ENCODE data around the gene SORD.

Gene SORD

GRCh38 chr15:45087513-45087912 lies 64.5 kb downstream of the SORD start:
- H2BK5ac ChIP-seq (ENCODE audit: low read depth, low read length, poor library complexity, severe bottlenecking) = no peak overlapping the region
- no peaks in the 10 kb centered on the region for H3K9me3 ChIP-seq (ENCODE audit: control insufficient read depth, low read length)

DNA sequence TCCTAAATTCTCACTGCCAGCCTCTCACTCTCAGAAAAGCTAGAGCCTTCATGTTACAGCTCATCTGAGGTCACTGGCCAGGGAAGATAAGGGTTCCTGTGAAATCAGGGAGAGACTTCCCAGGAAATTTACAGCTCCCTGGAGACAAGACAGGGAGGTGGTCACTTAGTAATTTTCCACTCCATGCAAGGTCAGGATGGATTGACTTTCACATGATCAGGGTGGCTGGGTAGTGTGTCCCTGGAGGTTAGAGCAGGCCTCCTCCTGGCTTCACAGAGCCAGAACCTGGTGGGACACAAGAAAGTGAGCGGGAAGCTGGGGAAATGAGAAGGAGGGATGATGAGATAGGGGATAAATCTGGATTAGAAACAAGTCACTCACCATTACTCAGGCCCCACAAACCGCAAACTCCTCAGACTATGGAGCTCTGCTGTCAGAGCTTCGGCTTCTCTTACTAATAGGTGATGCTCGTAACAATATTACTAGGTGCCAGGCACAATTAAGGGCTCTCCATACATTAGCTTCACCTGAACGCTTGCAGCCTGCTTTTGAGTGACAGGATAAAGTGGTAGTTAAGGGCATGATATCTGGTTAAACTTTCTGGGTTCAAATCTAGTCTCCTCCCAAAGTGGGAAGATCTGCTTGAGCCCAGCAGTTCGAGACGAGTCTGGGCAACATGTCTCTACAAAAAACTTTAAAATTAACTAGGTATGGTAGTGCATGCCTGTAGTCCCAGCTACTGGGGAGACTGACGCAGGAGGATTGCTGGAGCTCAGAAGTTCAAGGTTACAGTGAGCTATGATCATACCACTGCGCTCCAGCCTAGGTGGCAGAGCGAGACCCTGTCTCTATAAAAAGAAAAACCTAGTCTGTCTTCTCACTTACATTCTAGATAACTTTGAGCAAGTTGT lies 66.1 kb downstream of the SORD start:
- Histone ChIP-seq H3K27ac (ENCODE audit: low read length, poor library complexity, severe bottlenecking) (no peak overlapping the region), H3K4ac (ENCODE audit: low read depth in 1 of 2, low read length in 2 of 2) (no peak overlapping the region), H3K4me3 (ENCODE audit: insufficient read depth in 1 of 2, low read depth in 1 of 2, low read length in 2 of 2) (no peak overlapping the region), H3K27me3 (ENCODE audit: control insufficient read depth in 1 of 2, insufficient read depth in 1 of 2, low read length in 2 of 2) (peaks cover 30 to 55% of the 10 kb centered on the region in 2 experiments), H2BK5ac (ENCODE audit: low read depth, low read length, poor library complexity, severe bottlenecking) (no peak overlapping the region), H2AK5ac (ENCODE audit: low read length, severe bottlenecking) (no peak overlapping the region), H3K4me1 (ENCODE audit: control insufficient read depth, insufficient read depth, low read depth, low read length) (no peaks in the 10 kb centered on the region), H3K18ac (ENCODE audit: low read depth in 1 of 2, low read length in 2 of 2) (no peak overlapping the region), H3K79me1 (replicated peaks; ENCODE audit: low read length, poor library complexity, severe bottlenecking) (no peaks in the 10 kb centered on the region), H2BK15ac (ENCODE audit: low read depth, poor library complexity, severe bottlenecking) (no peak overlapping the region), H2BK12ac (ENCODE audit: low read length in 2 of 2) (no peak overlapping the region), H2BK120ac (ENCODE audit: low read depth, low read length) (no peak overlapping the region), H3K36me3 (ENCODE audit: control insufficient read depth in 1 of 2, insufficient read depth in 2 of 2, low read depth in 1 of 2, low read length in 2 of 2) (no peaks in the 10 kb centered on the region), H3K14ac (ENCODE audit: low read length in 2 of 2) (no peak overlapping the region), H3K9ac (ENCODE audit: low read length) (no peak overlapping the region), H3K9me3 (ENCODE audit: control insufficient read depth, low read length) (no peaks in the 10 kb centered on the region), H4K91ac (ENCODE audit: low read length) (no peak overlapping the region), H4K8ac (ENCODE audit: low read length) (peak overlapping the region; percentile 17), H2AFZ (ENCODE audit: low read depth, low read length) (no peak overlapping the region), H3K4me2 (ENCODE audit: low read length, poor library complexity, severe bottlenecking) (no peak overlapping the region), H3K23ac (ENCODE audit: low read length in 2 of 2) (no peak overlapping the region)
- 85% methylated on average over 4 of the region's 10 CpGs for WGBS
- DNase-seq = peak; percentile 21

More at GRCh38 chr15:45087513-45087912, 64.5 kb downstream of the SORD start:
- H3K9ac ChIP-seq (ENCODE audit: low read length) = no peak overlapping the region
- no peaks in the 10 kb centered on the region for H3K4me1 ChIP-seq (ENCODE audit: control insufficient read depth, insufficient read depth, low read depth, low read length)
- H2BK12ac ChIP-seq (ENCODE audit: low read length in 2 of 2) = no peak overlapping the region
- H3K27me3 ChIP-seq (ENCODE audit: control insufficient read depth in 1 of 2, insufficient read depth in 1 of 2, low read length in 2 of 2) = peaks cover 24 to 43% of the 10 kb centered on the region in 2 experiments
- no peaks in the 10 kb centered on the region for H3K79me1 ChIP-seq (replicated peaks; ENCODE audit: low read length, poor library complexity, severe bottlenecking)
- no peak for DNase-seq
- H3K36me3 ChIP-seq (ENCODE audit: control insufficient read depth in 1 of 2, insufficient read depth in 2 of 2, low read depth in 1 of 2, low read length in 2 of 2) = no peaks in the 10 kb centered on the region
- H3K4ac ChIP-seq (ENCODE audit: low read depth in 1 of 2, low read length in 2 of 2) = no peak overlapping the region
- no peak overlapping the region for H2AFZ ChIP-seq (ENCODE audit: low read depth, low read length)
- H3K14ac ChIP-seq (ENCODE audit: low read length in 2 of 2) = no peak overlapping the region
- no peak overlapping the region for H3K4me3 ChIP-seq (ENCODE audit: insufficient read depth in 1 of 2, low read depth in 1 of 2, low read length in 2 of 2)
- no peak overlapping the region for H4K91ac ChIP-seq (ENCODE audit: low read length)
- H4K8ac ChIP-seq (ENCODE audit: low read length) = no peak overlapping the region
- no peak overlapping the region for H2BK15ac ChIP-seq (ENCODE audit: low read depth, poor library complexity, severe bottlenecking)
- no peak overlapping the region for H3K23ac ChIP-seq (ENCODE audit: low read length in 2 of 2)
- no peak overlapping the region for H3K18ac ChIP-seq (ENCODE audit: low read depth in 1 of 2, low read length in 2 of 2)
- WGBS = 58% methylated on average over 1 of the region's 1 CpG
- no peak overlapping the region for H2BK120ac ChIP-seq (ENCODE audit: low read depth, low read length)
- H3K4me2 ChIP-seq (ENCODE audit: low read length, poor library complexity, severe bottlenecking) = no peak overlapping the region
- no peak overlapping the region for H3K27ac ChIP-seq (ENCODE audit: low read length, poor library complexity, severe bottlenecking)
- H2AK5ac ChIP-seq (ENCODE audit: low read length, severe bottlenecking) = no peak overlapping the region

- H4K91ac ChIP-seq (ENCODE audit: low read length) = no peak overlapping the region
- no peak overlapping the region for H3K23ac ChIP-seq (ENCODE audit: low read length in 2 of 2)
- peaks cover 32 to 57% of the 10 kb centered on the region in 2 experiments for H3K27me3 ChIP-seq (ENCODE audit: control insufficient read depth in 1 of 2, insufficient read depth in 1 of 2, low read length in 2 of 2)
- no peak overlapping the region for H2AFZ ChIP-seq (ENCODE audit: low read depth, low read length)
- no peak overlapping the region for H3K4me2 ChIP-seq (ENCODE audit: low read length, poor library complexity, severe bottlenecking)
- H2BK5ac ChIP-seq (ENCODE audit: low read depth, low read length, poor library complexity, severe bottlenecking) = no peak overlapping the region
- H3K18ac ChIP-seq (ENCODE audit: low read depth in 1 of 2, low read length in 2 of 2) = no peak overlapping the region
- WGBS = 50% methylated on average over 1 of the region's 3 CpGs
- H2BK120ac ChIP-seq (ENCODE audit: low read depth, low read length) = no peak overlapping the region
- no peak overlapping the region for H2AK5ac ChIP-seq (ENCODE audit: low read length, severe bottlenecking)
- H3K27ac ChIP-seq (ENCODE audit: low read length, poor library complexity, severe bottlenecking) = no peak overlapping the region
- H2BK12ac ChIP-seq (ENCODE audit: low read length in 2 of 2) = no peak overlapping the region
- H4K8ac ChIP-seq (ENCODE audit: low read length) = no peak overlapping the region
- no peak overlapping the region for H3K4ac ChIP-seq (ENCODE audit: low read depth in 1 of 2, low read length in 2 of 2)
- no peak overlapping the region for H3K4me3 ChIP-seq (ENCODE audit: insufficient read depth in 1 of 2, low read depth in 1 of 2, low read length in 2 of 2)
- no peaks in the 10 kb centered on the region for H3K4me1 ChIP-seq (ENCODE audit: control insufficient read depth, insufficient read depth, low read depth, low read length)
- no peaks in the 10 kb centered on the region for H3K9me3 ChIP-seq (ENCODE audit: control insufficient read depth, low read length)
- no peaks in the 10 kb centered on the region for H3K36me3 ChIP-seq (ENCODE audit: control insufficient read depth in 1 of 2, insufficient read depth in 2 of 2, low read depth in 1 of 2, low read length in 2 of 2)
- no peak overlapping the region for H3K14ac ChIP-seq (ENCODE audit: low read length in 2 of 2)
- H2BK15ac ChIP-seq (ENCODE audit: low read depth, poor library complexity, severe bottlenecking) = no peak overlapping the region
- H3K79me1 ChIP-seq (replicated peaks; ENCODE audit: low read length, poor library complexity, severe bottlenecking) = no peaks in the 10 kb centered on the region
- no peak overlapping the region for H3K9ac ChIP-seq (ENCODE audit: low read length)
- DNase-seq = peak; percentile 44
Observed at GRCh38 chr15:45089712-45090373, 66.8 kb downstream of the SORD start.

DNA sequence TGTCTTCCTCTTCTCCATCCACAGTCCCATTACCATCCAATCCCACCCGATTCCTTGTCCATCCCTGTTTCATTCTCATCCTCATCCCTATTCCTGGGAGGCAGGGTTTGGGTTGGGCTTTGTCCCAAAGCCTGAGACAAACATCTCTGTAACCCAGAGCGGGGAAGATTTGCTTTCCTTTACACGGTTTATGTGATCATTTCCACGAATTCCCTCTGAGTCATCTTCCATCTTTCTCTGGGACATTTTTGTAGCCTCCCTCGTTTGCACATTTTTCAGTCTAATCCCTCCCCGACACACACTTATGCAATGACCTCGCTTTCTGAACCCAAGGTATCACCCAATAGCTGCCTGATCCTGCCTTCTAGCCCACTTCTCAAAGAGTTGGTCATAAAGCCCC lies 68.2 kb downstream of the SORD start:
- Histone ChIP-seq H3K36me3 (ENCODE audit: control insufficient read depth in 1 of 2, insufficient read depth in 2 of 2, low read depth in 1 of 2, low read length in 2 of 2) (no peaks in the 10 kb centered on the region), H2AFZ (ENCODE audit: low read depth, low read length) (no peak overlapping the region), H2BK120ac (ENCODE audit: low read depth, low read length) (no peak overlapping the region), H2BK5ac (ENCODE audit: low read depth, low read length, poor library complexity, severe bottlenecking) (no peak overlapping the region), H4K91ac (ENCODE audit: low read length) (no peak overlapping the region), H3K9ac (ENCODE audit: low read length) (no peak overlapping the region), H3K18ac (ENCODE audit: low read depth in 1 of 2, low read length in 2 of 2) (no peak overlapping the region), H3K23ac (ENCODE audit: low read length in 2 of 2) (no peak overlapping the region), H3K27me3 (ENCODE audit: control insufficient read depth in 1 of 2, insufficient read depth in 1 of 2, low read length in 2 of 2) (peaks cover 37 to 67% of the 10 kb centered on the region in 2 experiments), H3K4me3 (ENCODE audit: insufficient read depth in 1 of 2, low read depth in 1 of 2, low read length in 2 of 2) (no peak overlapping the region), H3K14ac (ENCODE audit: low read length in 2 of 2) (no peak overlapping the region), H2BK15ac (ENCODE audit: low read depth, poor library complexity, severe bottlenecking) (no peak overlapping the region), H3K79me1 (replicated peaks; ENCODE audit: low read length, poor library complexity, severe bottlenecking) (no peaks in the 10 kb centered on the region), H3K4me2 (ENCODE audit: low read length, poor library complexity, severe bottlenecking) (no peak overlapping the region), H3K4me1 (ENCODE audit: control insufficient read depth, insufficient read depth, low read depth, low read length) (no peaks in the 10 kb centered on the region), H3K27ac (ENCODE audit: low read length, poor library complexity, severe bottlenecking) (no peak overlapping the region), H3K9me3 (ENCODE audit: control insufficient read depth, low read length) (no peaks in the 10 kb centered on the region), H2AK5ac (ENCODE audit: low read length, severe bottlenecking) (no peak overlapping the region), H4K8ac (ENCODE audit: low read length) (no peak overlapping the region), H2BK12ac (ENCODE audit: low read length in 2 of 2) (no peak overlapping the region), H3K4ac (ENCODE audit: low read depth in 1 of 2, low read length in 2 of 2) (no peak overlapping the region)
- peak; percentile 63 for DNase-seq
- 47% methylated on average over 7 of the region's 7 CpGs for WGBS
